NB4 (cell line): ENCODE results near the gene M6PR.
A peak's percentile ranks its signal among the peaks of the same experiment; 100 is the strongest.
"Not testable (repeated sequence)": the region's sequence is repeated elsewhere in the genome, so short reads cannot be mapped to it uniquely, and the experiment has no call there.

Experiments
- CTCF ChIP-seq: IDR thresholded peaks from one replicate; pipeline ENCODE4 v1.5.1; 2012; ENCODE audit warnings: low read depth, low read length
- POLR2A ChIP-seq: IDR thresholded peaks from 2 replicates; pipeline ENCODE4 v1.6.1; 2011; ENCODE audit warnings: mild to moderate bottlenecking; ENCODE audit not compliant: insufficient read length; ENCODE audit errors: extremely low read depth
- TF ChIP-seq, protein P1 (sequence below): IDR thresholded peaks from 2 replicates; pipeline ENCODE4 v1.6.1; 2011; ENCODE audit warnings: low read depth, low read length

DNA sequence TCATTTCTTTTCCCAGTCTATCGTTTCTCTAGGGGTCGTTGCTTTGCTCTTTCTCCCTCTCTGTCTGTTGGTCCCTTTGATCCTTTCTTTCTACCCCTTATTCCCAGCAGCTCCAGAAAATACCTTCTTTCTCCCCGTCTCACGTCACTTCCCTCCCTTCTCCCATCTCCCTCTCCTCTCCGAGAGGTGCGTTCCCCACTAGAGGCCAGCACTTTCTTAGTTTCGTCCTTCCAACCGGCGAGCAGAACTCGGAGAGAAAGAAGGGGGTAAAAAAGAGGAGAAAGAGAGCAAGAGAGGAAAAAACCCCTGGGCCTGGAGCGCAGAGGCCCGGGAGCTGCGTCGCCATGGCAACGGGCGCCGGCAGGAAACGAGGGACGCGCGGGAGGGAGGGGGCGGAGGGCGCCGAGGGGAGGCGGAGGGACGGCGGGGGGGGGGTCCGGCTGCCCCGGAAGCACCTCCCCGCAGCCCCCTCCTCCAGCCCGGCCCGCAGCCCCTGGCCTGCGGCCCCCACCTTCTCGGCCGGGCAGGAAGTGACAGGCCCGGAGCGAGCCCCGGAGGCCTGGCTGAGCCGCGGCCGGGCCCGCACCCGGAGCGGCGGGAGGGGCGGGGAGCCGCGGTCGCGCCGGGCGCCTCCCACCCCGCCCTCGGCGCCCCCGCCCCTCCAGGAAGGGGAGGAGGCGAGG is 35.3 kb downstream of the M6PR start, which contains the start of gene PHC1:
- peak; percentile 39 for TF ChIP-seq CTCF
- not testable (repeated sequence) for TF ChIP-seq POLR2A
- TF ChIP-seq, protein P1, sequence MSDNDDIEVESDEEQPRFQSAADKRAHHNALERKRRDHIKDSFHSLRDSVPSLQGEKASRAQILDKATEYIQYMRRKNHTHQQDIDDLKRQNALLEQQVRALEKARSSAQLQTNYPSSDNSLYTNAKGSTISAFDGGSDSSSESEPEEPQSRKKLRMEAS, result not testable (repeated sequence)
